Liver (tissue), 9 donors: ENCODE data around the gene FARS2. TPM values are rescaled to one million over a fixed set of nuclear protein-coding genes. Genes with fewer than 3 reads are reported as not detected.

Source experiments
- DNase-seq: peaks from one replicate; pipeline ENCODE4 v3.0.0-alpha.2; 2017; ENCODE audit warnings: low spot score
- H3K27ac ChIP-seq, 2 donors: one replicate each; pipeline ENCODE4 v1.7.0; 2013; ENCODE audit warnings: inconsistent platforms in 2 of 2, low read length in 2 of 2, control low read depth in 1 of 2, low read depth in 1 of 2, mild to moderate bottlenecking in 1 of 2
- H3K27me3 ChIP-seq, 4 donors: one replicate each; pipeline versions ENCODE4 v1.6.1 to v1.7.0; 2013; ENCODE audit warnings: low read length in 3 of 4, inconsistent platforms in 1 of 4, mild to moderate bottlenecking in 1 of 4, moderate library complexity in 1 of 4; ENCODE audit not compliant: control insufficient read depth in 4 of 4, insufficient read depth in 4 of 4
- H3K36me3 ChIP-seq, 4 donors: one replicate each; pipeline versions ENCODE4 v1.6.1 to v1.7.0; 2013; ENCODE audit warnings: low read length in 3 of 4, mild to moderate bottlenecking in 3 of 4, low read depth in 1 of 4, moderate library complexity in 1 of 4; ENCODE audit not compliant: control insufficient read depth in 4 of 4, insufficient read depth in 3 of 4
- H3K4me1 ChIP-seq, 4 donors: one replicate each; pipeline versions ENCODE4 v1.6.1 to v1.7.0; 2013; ENCODE audit warnings: low read length in 3 of 4, mild to moderate bottlenecking in 3 of 4, moderate library complexity in 1 of 4; ENCODE audit not compliant: control insufficient read depth in 4 of 4, insufficient read depth in 4 of 4
- H3K4me3 ChIP-seq, 3 donors: one replicate each; pipeline versions ENCODE4 v1.6.1 to v1.7.0; 2013; ENCODE audit warnings: low read length in 3 of 3, control low read depth in 1 of 3, low read depth in 1 of 3, mild to moderate bottlenecking in 1 of 3
- H3K9ac ChIP-seq, 2 donors: one replicate each; pipeline ENCODE4 v1.7.0; 2013; ENCODE audit warnings: low read length in 2 of 2, mild to moderate bottlenecking in 2 of 2, moderate library complexity in 2 of 2, control low read depth in 1 of 2, low read depth in 1 of 2
- H3K9me3 ChIP-seq, 4 donors: one replicate each; pipeline versions ENCODE4 v1.6.1 to v1.7.0; 2013; ENCODE audit warnings: low read length in 3 of 4; ENCODE audit not compliant: control insufficient read depth in 4 of 4
- HNF4A ChIP-seq, 2 donors: conservative IDR thresholded peaks; 2 replicates each; pipeline ENCODE4 v1.6.1; 2016; ENCODE audit warnings: antibody characterized with exemption in 2 of 2, mild to moderate bottlenecking in 2 of 2
- HNF4G ChIP-seq: IDR thresholded peaks from 2 replicates; pipeline ENCODE4 v1.6.1; 2016; ENCODE audit warnings: antibody characterized with exemption
- JUND ChIP-seq, 2 donors: IDR thresholded peaks; 2 replicates each; pipeline ENCODE4 v1.6.1; 2016; ENCODE audit warnings: antibody characterized with exemption in 2 of 2
- RAD21 ChIP-seq, 2 donors: IDR thresholded peaks; 2 replicates each; pipeline ENCODE4 v1.6.1; 2016; ENCODE audit warnings: antibody characterized with exemption in 2 of 2, mild to moderate bottlenecking in 2 of 2
- RXRA ChIP-seq, 2 donors: IDR thresholded peaks; 2 replicates each; pipeline ENCODE4 v1.6.1; 2017 to 2018; ENCODE audit warnings: antibody characterized with exemption in 2 of 2, mild to moderate bottlenecking in 1 of 2
- TAF1 ChIP-seq: conservative IDR thresholded peaks from 2 replicates; pipeline ENCODE4 v1.6.1; 2016; ENCODE audit warnings: antibody characterized with exemption, mild to moderate bottlenecking
- WGBS: extraction: QIAGEN DNeasy Blood & Tissue Kit; methylation state at CpG from one replicate; pipeline ENCODE4 v1.1.7; 2013; 5-methylcytosine and 5-hydroxymethylcytosine counted together
- polyA plus RNA-seq, 2 donors: library from polyadenylated mRNA; stranded (reverse) in 1 of 2; unstranded in 1 of 2; fragments of 200-250 nt in 1 of 2; fragments of >200 nt in 1 of 2; fragmentation: Nextera tagmentation in 1 of 2; extraction: Ambion mirVana in 1 of 2; gene quantifications; one replicate each; pipeline versions ENCODE4 v1.2.1 to v1.2.3, GENCODE V29; 2013 to 2015
- total RNA-seq, 2 donors: library from RNA; depleted of rRNA; stranded (reverse); fragments of >200 nt; gene quantifications; one replicate each; pipeline ENCODE4 v1.2.3, GENCODE V29; 2014
- TF ChIP-seq, protein P1 (sequence below): IDR thresholded peaks from 2 replicates; pipeline ENCODE4 v1.6.1; 2016; ENCODE audit warnings: antibody characterized with exemption, mild to moderate bottlenecking
- TF ChIP-seq, protein P2 (sequence below): IDR thresholded peaks from 2 replicates; pipeline ENCODE4 v1.6.1; 2016; ENCODE audit warnings: antibody characterized with exemption
- TF ChIP-seq, protein P3 (sequence below): fragments of 150-350 bp; IDR thresholded peaks from 2 replicates; pipeline ENCODE4 v1.5.1; 2017; ENCODE audit warnings: improper control_type of control experiment, low read depth, low read length; ENCODE audit not compliant: missing input control
- donor health status: healthy.
- donor health status: healthy.
- donor health status: healthy.
- donor health status: healthy.
- donor health status: healthy.

FARS2 gene
- total and polyA plus RNA-seq, 4 donors = 7.8 to 25.9 (median 11.2) TPM

DNA sequence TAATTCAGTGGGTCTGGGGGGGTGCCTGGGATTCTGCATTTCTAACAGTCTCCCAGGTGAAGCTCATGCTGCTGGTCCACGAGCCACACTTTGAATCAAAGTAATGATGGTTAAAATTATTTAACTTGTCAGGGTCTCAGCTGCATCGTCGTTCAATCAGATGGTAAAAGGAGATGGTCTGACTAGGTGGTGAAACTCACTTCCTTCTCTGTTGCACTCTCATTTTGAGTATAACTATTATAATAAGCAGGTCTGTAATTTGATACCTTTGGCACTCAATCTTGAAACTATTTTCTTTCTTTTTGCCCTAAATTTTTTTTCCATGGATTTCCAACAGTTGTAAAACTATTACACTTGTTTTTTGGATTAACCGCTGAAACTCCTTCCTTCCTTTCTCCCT is 292.5 kb downstream of the FARS2 start:
- 63% methylated on average over 4 of the region's 4 CpGs for WGBS
- Histone ChIP-seq H3K9me3 (peaks cover 0 to 7% (median under 1%) of the 10 kb centered on the region in 4 donors), H3K9ac (no peak overlapping the region), H3K27me3 (no peaks in the 10 kb centered on the region), H3K4me3 (no peak overlapping the region), H3K27ac (no peak overlapping the region), H3K4me1 (no peaks in the 10 kb centered on the region), H3K36me3 (no peaks in the 10 kb centered on the region)
- DNase-seq = no peak
- TF ChIP-seq, protein P1, sequence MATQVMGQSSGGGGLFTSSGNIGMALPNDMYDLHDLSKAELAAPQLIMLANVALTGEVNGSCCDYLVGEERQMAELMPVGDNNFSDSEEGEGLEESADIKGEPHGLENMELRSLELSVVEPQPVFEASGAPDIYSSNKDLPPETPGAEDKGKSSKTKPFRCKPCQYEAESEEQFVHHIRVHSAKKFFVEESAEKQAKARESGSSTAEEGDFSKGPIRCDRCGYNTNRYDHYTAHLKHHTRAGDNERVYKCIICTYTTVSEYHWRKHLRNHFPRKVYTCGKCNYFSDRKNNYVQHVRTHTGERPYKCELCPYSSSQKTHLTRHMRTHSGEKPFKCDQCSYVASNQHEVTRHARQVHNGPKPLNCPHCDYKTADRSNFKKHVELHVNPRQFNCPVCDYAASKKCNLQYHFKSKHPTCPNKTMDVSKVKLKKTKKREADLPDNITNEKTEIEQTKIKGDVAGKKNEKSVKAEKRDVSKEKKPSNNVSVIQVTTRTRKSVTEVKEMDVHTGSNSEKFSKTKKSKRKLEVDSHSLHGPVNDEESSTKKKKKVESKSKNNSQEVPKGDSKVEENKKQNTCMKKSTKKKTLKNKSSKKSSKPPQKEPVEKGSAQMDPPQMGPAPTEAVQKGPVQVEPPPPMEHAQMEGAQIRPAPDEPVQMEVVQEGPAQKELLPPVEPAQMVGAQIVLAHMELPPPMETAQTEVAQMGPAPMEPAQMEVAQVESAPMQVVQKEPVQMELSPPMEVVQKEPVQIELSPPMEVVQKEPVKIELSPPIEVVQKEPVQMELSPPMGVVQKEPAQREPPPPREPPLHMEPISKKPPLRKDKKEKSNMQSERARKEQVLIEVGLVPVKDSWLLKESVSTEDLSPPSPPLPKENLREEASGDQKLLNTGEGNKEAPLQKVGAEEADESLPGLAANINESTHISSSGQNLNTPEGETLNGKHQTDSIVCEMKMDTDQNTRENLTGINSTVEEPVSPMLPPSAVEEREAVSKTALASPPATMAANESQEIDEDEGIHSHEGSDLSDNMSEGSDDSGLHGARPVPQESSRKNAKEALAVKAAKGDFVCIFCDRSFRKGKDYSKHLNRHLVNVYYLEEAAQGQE = no peak
- TF ChIP-seq, protein P2, sequence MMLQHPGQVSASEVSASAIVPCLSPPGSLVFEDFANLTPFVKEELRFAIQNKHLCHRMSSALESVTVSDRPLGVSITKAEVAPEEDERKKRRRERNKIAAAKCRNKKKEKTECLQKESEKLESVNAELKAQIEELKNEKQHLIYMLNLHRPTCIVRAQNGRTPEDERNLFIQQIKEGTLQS = no peak
- TF ChIP-seq, protein P3, sequence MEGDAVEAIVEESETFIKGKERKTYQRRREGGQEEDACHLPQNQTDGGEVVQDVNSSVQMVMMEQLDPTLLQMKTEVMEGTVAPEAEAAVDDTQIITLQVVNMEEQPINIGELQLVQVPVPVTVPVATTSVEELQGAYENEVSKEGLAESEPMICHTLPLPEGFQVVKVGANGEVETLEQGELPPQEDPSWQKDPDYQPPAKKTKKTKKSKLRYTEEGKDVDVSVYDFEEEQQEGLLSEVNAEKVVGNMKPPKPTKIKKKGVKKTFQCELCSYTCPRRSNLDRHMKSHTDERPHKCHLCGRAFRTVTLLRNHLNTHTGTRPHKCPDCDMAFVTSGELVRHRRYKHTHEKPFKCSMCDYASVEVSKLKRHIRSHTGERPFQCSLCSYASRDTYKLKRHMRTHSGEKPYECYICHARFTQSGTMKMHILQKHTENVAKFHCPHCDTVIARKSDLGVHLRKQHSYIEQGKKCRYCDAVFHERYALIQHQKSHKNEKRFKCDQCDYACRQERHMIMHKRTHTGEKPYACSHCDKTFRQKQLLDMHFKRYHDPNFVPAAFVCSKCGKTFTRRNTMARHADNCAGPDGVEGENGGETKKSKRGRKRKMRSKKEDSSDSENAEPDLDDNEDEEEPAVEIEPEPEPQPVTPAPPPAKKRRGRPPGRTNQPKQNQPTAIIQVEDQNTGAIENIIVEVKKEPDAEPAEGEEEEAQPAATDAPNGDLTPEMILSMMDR = no peak
- TF ChIP-seq RXRA (IDR thresholded peaks at IDR 0.05) (no peak), RAD21 (IDR thresholded peaks at IDR 0.05) (no peak)

DNA sequence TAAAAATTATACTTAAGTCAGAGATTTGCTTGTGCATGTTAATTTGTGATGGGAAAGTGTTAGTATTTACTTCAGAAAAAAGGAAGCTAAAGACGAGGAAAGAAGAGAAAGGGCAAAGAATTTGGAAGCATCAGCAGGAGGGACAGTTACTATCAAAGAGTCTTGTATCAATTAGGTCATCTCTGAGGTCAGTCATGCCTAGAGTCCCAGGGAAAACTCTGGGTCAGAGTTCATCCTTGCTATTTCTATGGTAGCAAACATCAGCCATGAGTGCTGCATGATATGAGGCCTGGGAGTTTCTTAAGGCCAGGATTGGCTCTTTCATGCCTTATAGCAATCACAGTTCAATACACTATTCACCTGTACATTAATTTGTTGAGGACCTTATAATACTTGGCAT is 292.9 kb downstream of the FARS2 start:
- Histone ChIP-seq H3K4me1 (no peaks in the 10 kb centered on the region), H3K9me3 (peaks cover 0 to 7% (median under 1%) of the 10 kb centered on the region in 4 donors), H3K27ac (no peak overlapping the region), H3K27me3 (no peaks in the 10 kb centered on the region), H3K9ac (no peak overlapping the region), H3K4me3 (no peak overlapping the region), H3K36me3 (no peaks in the 10 kb centered on the region)
- DNase-seq = no peak
- 91% methylated on average over 1 of the region's 1 CpG for WGBS
- TF ChIP-seq RXRA (IDR thresholded peaks at IDR 0.05) = no peak
- no peak for TF ChIP-seq HNF4A (conservative IDR thresholded peaks at IDR 0.05)

DNA sequence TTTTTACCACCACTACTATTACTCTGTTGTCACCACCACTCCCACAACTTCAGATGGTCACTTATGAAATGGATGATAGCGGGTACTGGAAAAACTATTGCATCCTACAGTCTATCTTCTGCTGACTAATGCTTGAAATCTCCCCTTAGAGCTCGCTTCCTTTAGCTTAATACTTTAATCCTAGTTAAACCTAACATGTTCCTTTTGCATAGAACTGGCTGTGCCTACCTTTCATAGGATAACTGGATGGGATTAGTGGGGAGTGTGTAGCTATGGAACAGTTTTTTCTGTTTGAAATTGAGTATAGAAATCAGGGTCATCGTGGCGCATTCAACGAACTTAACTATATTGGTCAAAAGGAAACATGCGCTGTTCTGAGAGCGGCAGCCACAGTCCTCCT is 294.7 kb downstream of the FARS2 start:
- Histone ChIP-seq H3K9me3 (no peaks in the 10 kb centered on the region), H3K9ac (no peak overlapping the region), H3K4me1 (no peaks in the 10 kb centered on the region), H3K4me3 (no peak overlapping the region), H3K36me3 (no peaks in the 10 kb centered on the region), H3K27me3 (no peaks in the 10 kb centered on the region), H3K27ac (no peak overlapping the region)
- 96% methylated on average over 7 of the region's 7 CpGs for WGBS
- no peak for DNase-seq
- no peak for TF ChIP-seq JUND (IDR thresholded peaks at IDR 0.05)
- no peak for TF ChIP-seq HNF4G
- no peak for TF ChIP-seq TAF1
- no peak for TF ChIP-seq RXRA (IDR thresholded peaks at IDR 0.05)
- TF ChIP-seq RAD21 (IDR thresholded peaks at IDR 0.05) = no peak
